Articular chondrocyte of knee joint (primary cell): ENCODE measurements around the gene GLG1. TPM values are rescaled to one million over a fixed set of nuclear protein-coding genes. Genes with fewer than 3 reads are reported as not detected.

Source experiments
- small RNA-seq: library from RNA; depleted of rRNA; stranded (forward); fragments of <200 nt; gene quantifications from one replicate; pipeline ENCODE3, GENCODE V24; 2012
- total RNA-seq: library from RNA; depleted of rRNA; stranded (reverse); fragments of >200 nt; gene quantifications from 2 replicates; pipeline ENCODE4 v1.2.3, GENCODE V29; 2012

The GLG1 gene
- total RNA-seq, result 187 and 194 TPM in 2 replicates

GRCh38 chr16:74606521-74607309 lies at the start of gene GLG1:
GLG1 (minus strand) TSS chr16:74607114; CDS start chr16:74607094, 20 bp downstream.

GRCh38 chr16:74420612-74421481 lies 186.1 kb downstream of the GLG1 start, which contains the start of gene CLEC18B:
CLEC18B (minus strand) TSS chr16:74421478; CDS start chr16:74421270, 208 bp downstream.

Small RNA genes within 50 kb of the gene (small RNA-seq; reads per million reads assigned to genes)
- gene RF00019 (not detected), gene RNU6-237P (not detected)

Other genes starting within 250 kb of the GLG1 start
- 0.43 and 0.78 TPM in 2 replicates for gene NPIPB15, start 230.8 kb downstream of the GLG1 start, total RNA-seq
- not detected in 2 replicates for gene CLEC18B, start 185.6 kb downstream of the GLG1 start, total RNA-seq
- 21.2 and 32.6 TPM in 2 replicates for gene RFWD3, start 59.8 kb upstream of the GLG1 start, total RNA-seq
- 16.5 and 19.8 TPM in 2 replicates for gene MLKL, start 93.7 kb upstream of the GLG1 start, total RNA-seq
- not detected in 2 replicates for gene FA2H, start 167.7 kb upstream of the GLG1 start, total RNA-seq